H9 (cell line): ENCODE data around the gene ISCU. TPM values are rescaled to one million over a fixed set of nuclear protein-coding genes. Genes with fewer than 3 reads are reported as not detected.

Experiments used
- DNase-seq: peaks from one replicate; pipeline ENCODE4 v3.0.0-alpha.2; 2017
- H2AFZ ChIP-seq: one replicate; pipeline ENCODE4 v1.6.1; 2013; ENCODE audit warnings: mild to moderate bottlenecking, low read length, control low read depth, moderate library complexity
- H2AK5ac ChIP-seq: 2 replicates; pipeline ENCODE4 v1.6.1; 2013; ENCODE audit warnings: low read length, control low read depth, mixed read lengths; ENCODE audit not compliant: insufficient read length
- H2BK120ac ChIP-seq: one replicate; pipeline ENCODE4 v1.6.1; 2013; ENCODE audit warnings: low read depth, mild to moderate bottlenecking, low read length, control low read depth, inconsistent platforms; ENCODE audit not compliant: poor library complexity, severe bottlenecking
- H2BK12ac ChIP-seq: 2 replicates; pipeline ENCODE4 v1.6.1; 2013; ENCODE audit warnings: low read length, control low read depth, mixed read lengths, low read depth; ENCODE audit not compliant: insufficient read length
- H2BK15ac ChIP-seq: 2 replicates; pipeline ENCODE4 v1.6.1; 2013; ENCODE audit warnings: low read depth, low read length, control low read depth
- H2BK20ac ChIP-seq: one replicate; pipeline ENCODE4 v1.6.1; 2013; ENCODE audit warnings: low read depth, mild to moderate bottlenecking, low read length, control low read depth, inconsistent platforms; ENCODE audit not compliant: poor library complexity, severe bottlenecking
- H2BK5ac ChIP-seq: 2 replicates; pipeline ENCODE4 v1.6.1; 2013; ENCODE audit warnings: low read length, control low read depth, mixed read lengths; ENCODE audit not compliant: insufficient read length
- H3K14ac ChIP-seq: 2 replicates; pipeline ENCODE4 v1.6.1; 2013; ENCODE audit warnings: low read length, control low read depth; ENCODE audit not compliant: insufficient read depth
- H3K18ac ChIP-seq: 2 replicates; pipeline ENCODE4 v1.6.1; 2013; ENCODE audit warnings: low read depth, mild to moderate bottlenecking, mixed read lengths, low read length, control low read depth; ENCODE audit not compliant: insufficient read length
- H3K23ac ChIP-seq: 2 replicates; pipeline ENCODE4 v1.6.1; 2013; ENCODE audit warnings: low read length, control low read depth, mixed read lengths, low read depth; ENCODE audit not compliant: insufficient read length
- H3K23me2 ChIP-seq: 2 replicates; pipeline ENCODE4 v1.6.1; 2013; ENCODE audit warnings: low read depth, mild to moderate bottlenecking, mixed read lengths, low read length, control low read depth; ENCODE audit not compliant: insufficient read length, poor library complexity, severe bottlenecking
- H3K27ac ChIP-seq: 2 replicates; pipeline ENCODE4 v1.5.1; 2013; ENCODE audit warnings: low read length, control low read depth, mixed read lengths, low read depth; ENCODE audit not compliant: insufficient read length
- H3K27me3 ChIP-seq: 2 replicates; pipeline ENCODE4 v1.6.1; 2013; ENCODE audit warnings: low read length, control low read depth, inconsistent platforms; ENCODE audit not compliant: insufficient read depth
- H3K4ac ChIP-seq: 2 replicates; pipeline ENCODE4 v1.6.1; 2013; ENCODE audit warnings: low read depth, mild to moderate bottlenecking, control low read depth, inconsistent platforms, low read length, moderate library complexity
- H3K4me1 ChIP-seq: 2 replicates; pipeline ENCODE4 v1.6.1; 2013; ENCODE audit warnings: low read length, control low read depth, inconsistent platforms; ENCODE audit not compliant: insufficient read depth
- H3K4me2 ChIP-seq: 2 replicates; pipeline ENCODE4 v1.6.1; 2013; ENCODE audit warnings: low read length, control low read depth, mixed read lengths; ENCODE audit not compliant: insufficient read length, insufficient read depth
- H3K56ac ChIP-seq: 2 replicates; pipeline ENCODE4 v1.6.1; 2013; ENCODE audit warnings: low read depth, mild to moderate bottlenecking, mixed read lengths, low read length, control low read depth; ENCODE audit not compliant: insufficient read length
- H3K79me1 ChIP-seq: 2 replicates; pipeline ENCODE4 v1.6.1; 2013; ENCODE audit warnings: low read depth, mild to moderate bottlenecking, moderate library complexity, low read length, control low read depth, inconsistent platforms; ENCODE audit not compliant: insufficient read depth, poor library complexity, severe bottlenecking
- H3K79me2 ChIP-seq: 2 replicates; pipeline ENCODE4 v1.6.1; 2013; ENCODE audit warnings: low read length, control low read depth, inconsistent platforms; ENCODE audit not compliant: insufficient read depth
- H3K9ac ChIP-seq: 2 replicates; pipeline ENCODE4 v1.6.1; 2013; ENCODE audit warnings: low read length, control low read depth, mixed read lengths; ENCODE audit not compliant: insufficient read length; ENCODE audit errors: extremely low read depth
- H3K9me3 ChIP-seq: one replicate; pipeline ENCODE4 v1.6.1; 2013; ENCODE audit warnings: low read depth, low read length, inconsistent platforms; ENCODE audit not compliant: control insufficient read depth
- H3T11ph ChIP-seq: one replicate; pipeline ENCODE4 v1.6.1; 2013; ENCODE audit warnings: mild to moderate bottlenecking, low read length, control low read depth, inconsistent platforms
- H4K20me1 ChIP-seq: one replicate; pipeline ENCODE4 v1.6.1; 2013; ENCODE audit not compliant: control insufficient read depth, insufficient read length, insufficient read depth
- H4K5ac ChIP-seq: 2 replicates; pipeline ENCODE4 v1.6.1; 2013; ENCODE audit warnings: low read depth, mild to moderate bottlenecking, mixed read lengths, low read length, control low read depth; ENCODE audit not compliant: insufficient read length
- H4K8ac ChIP-seq: replicated peaks from 2 replicates; pipeline ENCODE4 v1.6.1; 2013; ENCODE audit warnings: low read length, control low read depth, mixed read lengths, low read depth; ENCODE audit not compliant: insufficient read length
- H4K91ac ChIP-seq: 2 replicates; pipeline ENCODE4 v1.6.1; 2013; ENCODE audit warnings: low read depth, mild to moderate bottlenecking, moderate library complexity, mixed read lengths, low read length, control low read depth; ENCODE audit not compliant: insufficient read length
- H3K27ac Mint-ChIP-seq, 3 experiments: 2 replicates in 2 of 3; 3 replicates in 1 of 3; pipeline ENCODE4 v1.8.0; 2020 to 2021; ENCODE audit warnings: mixed read lengths in 3 of 3, mild to moderate bottlenecking in 1 of 3, moderate library complexity in 1 of 3
- H3K27me3 Mint-ChIP-seq: 2 replicates; pipeline ENCODE4 v1.8.0; 2021; ENCODE audit warnings: low read depth, mild to moderate bottlenecking, moderate library complexity, mixed read lengths
- H3K36me3 Mint-ChIP-seq, 3 experiments: 2 replicates in 2 of 3; 3 replicates in 1 of 3; pipeline ENCODE4 v1.8.0; 2020 to 2021; ENCODE audit warnings: low read depth in 3 of 3, mixed read lengths in 3 of 3; ENCODE audit not compliant: insufficient read depth in 1 of 3
- H3K4me1 Mint-ChIP-seq, 2 experiments: 2 replicates each; pipeline ENCODE4 v1.8.0; 2020; ENCODE audit warnings: mixed read lengths in 2 of 2
- H3K4me3 Mint-ChIP-seq, 2 experiments: 2 replicates in 1 of 2; 3 replicates in 1 of 2; pipeline ENCODE4 v1.8.0; 2020 to 2021; ENCODE audit warnings: mild to moderate bottlenecking in 2 of 2, mixed read lengths in 2 of 2, moderate library complexity in 1 of 2
- H3K9me3 Mint-ChIP-seq, 2 experiments: 2 replicates in 1 of 2; 3 replicates in 1 of 2; pipeline ENCODE4 v1.8.0; 2020; ENCODE audit warnings: mild to moderate bottlenecking in 2 of 2, mixed read lengths in 2 of 2, moderate library complexity in 1 of 2
- CTCF ChIP-seq: fragments of 200-600 bp; sonication (generic); conservative IDR thresholded peaks from 3 replicates; pipeline ENCODE4 v1.8.0; 2021; ENCODE audit warnings: antibody characterized with exemption, mild to moderate bottlenecking
- WGBS: extraction: QIAGEN DNeasy Blood & Tissue Kit; methylation state at CpG from one replicate; pipeline ENCODE4 v1.1.7; 2013; ENCODE audit warnings: missing lambda C conversion rate, low lambda C conversion rate, mixed read lengths; ENCODE audit not compliant: insufficient read length; ENCODE audit errors: extremely low coverage; 5-methylcytosine and 5-hydroxymethylcytosine counted together
- total RNA-seq: library from RNA; stranded (reverse); gene quantifications from 2 replicates; pipeline ENCODE4 v1.2.1, GENCODE V29; 2021

ISCU gene
- total RNA-seq, 1 experiment from 2014 or later, result 64.9 TPM

- Histone ChIP-seq H3K4me2 (no peak overlapping the region), H2AK5ac (no peak overlapping the region), H4K8ac (no peak overlapping the region), H2BK15ac (no peak overlapping the region), H2BK12ac (no peak overlapping the region), H3K79me1 (no peaks in the 10 kb centered on the region), H3K9ac (no peak overlapping the region), H2BK5ac (no peak overlapping the region), H3K18ac (no peak overlapping the region), H3K56ac (no peak overlapping the region), H3K14ac (no peak overlapping the region), H3K23me2 (no peaks in the 10 kb centered on the region), H3T11ph (no peak overlapping the region), H4K20me1 (no peaks in the 10 kb centered on the region), H2BK20ac (no peak overlapping the region), H3K27ac (no peak overlapping the region), H3K4me1 (no peaks in the 10 kb centered on the region), H3K4ac (no peak overlapping the region), H3K27me3 (no peaks in the 10 kb centered on the region), H4K5ac (no peak overlapping the region), H2BK120ac (no peak overlapping the region), H3K9me3 (no peaks in the 10 kb centered on the region), H3K23ac (no peak overlapping the region), H4K91ac (no peak overlapping the region), H2AFZ (no peak overlapping the region), H3K79me2 (no peaks in the 10 kb centered on the region)
- peaks cover 1% of the 10 kb centered on the region; the same call in 1 of the 2 replicates for H3K27me3 Mint-ChIP-seq
- peaks cover 16 to 27% of the 10 kb centered on the region in 2 experiments for H3K4me1 Mint-ChIP-seq
- H3K27ac Mint-ChIP-seq, result no peak overlapping the region
- WGBS, result no CpG with 5 or more reads among the region's 4 CpGs
- no peaks in the 10 kb centered on the region; a peak in 1 of 5 replicates for H3K9me3 Mint-ChIP-seq
- no peaks in the 10 kb centered on the region for H3K36me3 Mint-ChIP-seq
- no peak for DNase-seq
- no peak for TF ChIP-seq CTCF
- H3K4me3 Mint-ChIP-seq, result no peak overlapping the region
These were observed 43.5 kb downstream of the ISCU start for GRCh38 chr12:108605690-108606406.
